ENCODE results near the gene KRTAP4-8.

GRCh38 chr17:41125064-41125463 lies 27.1 kb upstream of the KRTAP4-8 start:
- TF ChIP-seq CTCF (IDR thresholded peaks at IDR 0.05) (no peak), POLR2A (IDR thresholded peaks at IDR 0.05) (no peak)

All from lower leg skin (tissue), 3 donors.